GM19324 (cell line): ENCODE results near the gene SLC43A2.
A peak's percentile ranks its signal among the peaks of the same experiment; 100 is the strongest.

ENCODE experiments used
- ATAC-seq: cut with Tn5 transposase; IDR thresholded peaks from one replicate; pipeline ENCODE4 v1.9.1; 2021; ENCODE audit warnings: mild to moderate bottlenecking, moderate library complexity; ENCODE audit not compliant: unreplicated experiment, low FRiP score

The SLC43A2 gene

DNA sequence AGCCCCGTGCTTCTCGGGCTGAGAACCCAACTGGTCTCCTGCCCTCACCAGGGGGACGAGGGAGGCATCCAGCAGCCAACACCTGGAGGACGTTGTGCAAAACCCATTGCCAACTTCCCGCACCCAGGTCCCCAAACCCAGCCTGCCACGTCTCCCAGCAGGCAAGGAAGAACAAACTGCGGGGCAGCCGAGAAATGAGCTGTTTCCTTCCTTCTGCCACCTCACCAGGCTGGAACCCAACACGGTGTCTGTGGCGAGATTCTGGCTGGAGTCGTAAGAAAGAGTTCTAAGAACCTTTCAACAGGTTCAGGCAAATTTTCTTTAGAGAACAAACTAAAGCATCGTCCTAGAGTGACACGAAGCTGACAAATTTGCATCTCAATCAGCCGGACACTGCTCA lies 3.6 kb downstream of the SLC43A2 start:
- ATAC-seq: no peak

DNA sequence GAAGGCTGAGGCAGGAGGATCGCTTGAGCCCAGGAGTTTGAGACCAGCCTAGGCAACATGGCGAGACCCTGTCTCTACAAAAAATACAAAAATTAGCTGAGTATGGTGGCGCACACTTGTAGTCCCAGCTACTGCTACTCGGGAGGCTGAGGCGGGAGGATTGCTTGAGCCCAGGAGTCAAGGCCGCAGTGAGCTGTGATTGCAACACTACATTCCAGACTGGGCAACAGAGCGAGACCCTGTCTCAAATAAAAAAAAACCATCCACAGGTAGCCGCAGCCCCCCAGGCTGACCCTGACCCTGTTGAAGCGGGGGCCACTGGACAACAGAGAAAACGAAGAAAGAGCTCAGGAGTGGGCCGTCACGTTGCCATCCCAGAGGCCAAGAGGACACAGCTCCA lies 4.0 kb downstream of the SLC43A2 start:
- ATAC-seq: no peak

DNA sequence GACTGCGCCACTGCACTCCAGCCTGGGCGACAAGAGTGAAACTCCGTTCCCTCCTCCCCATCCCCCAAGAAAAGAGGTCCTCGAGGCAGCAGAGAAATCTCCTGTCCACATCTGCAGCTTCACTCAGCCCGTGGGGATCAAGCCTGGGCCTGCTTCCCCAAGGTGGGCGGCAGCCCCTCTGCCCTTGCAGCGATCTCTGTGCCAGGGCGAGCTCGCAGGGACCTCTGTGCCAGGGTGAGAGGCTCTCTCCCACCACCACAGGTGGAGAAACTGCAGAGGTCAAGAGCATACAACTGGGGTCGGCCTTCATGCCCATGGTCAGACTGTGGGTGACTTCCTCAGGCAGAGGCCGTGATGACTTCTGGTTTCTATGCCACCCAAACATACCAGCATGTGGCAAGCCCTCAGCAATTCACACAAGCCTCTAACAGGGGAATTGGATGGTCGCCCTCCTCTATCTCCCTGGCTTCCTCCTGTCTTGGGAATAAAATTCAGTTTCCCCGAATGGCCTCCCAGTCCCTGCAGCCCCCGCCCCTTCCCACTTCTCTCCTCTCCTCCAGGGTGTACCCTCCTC lies 5.5 kb downstream of the SLC43A2 start:
- no peak for ATAC-seq

DNA sequence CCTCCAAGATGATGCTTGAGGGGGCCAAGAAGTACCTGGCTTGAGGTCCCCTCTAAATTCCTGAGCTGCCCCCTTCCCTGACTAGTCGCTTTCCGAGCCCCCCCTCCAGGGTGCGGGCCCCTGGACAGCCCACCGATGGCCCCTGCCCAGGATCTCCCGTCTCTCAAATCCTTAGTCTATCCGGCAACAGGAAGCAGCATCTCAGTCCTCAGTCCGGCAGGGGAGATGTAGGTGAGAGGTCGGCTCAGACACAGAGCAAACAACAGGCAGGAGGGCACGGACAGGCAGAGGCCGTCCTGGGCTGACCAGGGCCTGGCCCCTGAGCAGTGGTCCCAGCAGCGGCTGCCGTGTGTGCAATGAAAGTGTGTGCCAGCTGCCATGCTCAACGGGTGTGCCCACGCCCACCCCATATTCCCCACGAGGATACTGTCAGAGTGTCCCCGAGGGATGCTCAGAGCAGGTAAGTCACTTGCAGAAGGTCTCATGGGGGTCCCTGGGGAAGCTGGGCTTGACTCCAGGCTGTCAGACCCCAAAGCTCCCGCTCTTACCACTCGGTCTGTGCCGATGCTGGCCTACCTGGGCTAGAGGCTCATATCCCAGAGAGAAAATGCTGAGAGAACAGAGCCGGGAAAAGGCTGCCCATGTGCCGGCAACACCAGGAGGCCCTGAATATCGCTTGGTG lies 7.2 kb downstream of the SLC43A2 start:
- ATAC-seq: no peak

DNA sequence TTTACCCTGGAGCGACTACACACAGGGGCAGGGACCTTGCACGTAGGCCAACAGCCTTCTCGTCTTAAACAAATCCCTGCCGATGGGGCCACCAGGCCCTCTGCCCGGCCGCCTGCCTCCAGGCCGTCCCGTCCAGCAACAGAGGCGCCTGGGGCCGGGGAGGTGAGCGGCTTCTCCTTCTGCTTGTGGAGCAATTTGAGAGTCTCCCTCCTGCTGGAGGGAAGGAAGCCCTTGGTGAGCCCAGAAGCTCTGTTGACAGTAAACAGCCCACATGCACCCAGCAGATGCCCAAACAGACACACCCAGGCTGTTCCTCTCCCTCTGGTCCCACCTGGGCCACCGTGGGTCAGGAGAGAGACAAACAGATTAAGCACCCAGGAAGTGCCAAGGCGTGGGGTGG lies 8.1 kb downstream of the SLC43A2 start:
- no peak for ATAC-seq

DNA sequence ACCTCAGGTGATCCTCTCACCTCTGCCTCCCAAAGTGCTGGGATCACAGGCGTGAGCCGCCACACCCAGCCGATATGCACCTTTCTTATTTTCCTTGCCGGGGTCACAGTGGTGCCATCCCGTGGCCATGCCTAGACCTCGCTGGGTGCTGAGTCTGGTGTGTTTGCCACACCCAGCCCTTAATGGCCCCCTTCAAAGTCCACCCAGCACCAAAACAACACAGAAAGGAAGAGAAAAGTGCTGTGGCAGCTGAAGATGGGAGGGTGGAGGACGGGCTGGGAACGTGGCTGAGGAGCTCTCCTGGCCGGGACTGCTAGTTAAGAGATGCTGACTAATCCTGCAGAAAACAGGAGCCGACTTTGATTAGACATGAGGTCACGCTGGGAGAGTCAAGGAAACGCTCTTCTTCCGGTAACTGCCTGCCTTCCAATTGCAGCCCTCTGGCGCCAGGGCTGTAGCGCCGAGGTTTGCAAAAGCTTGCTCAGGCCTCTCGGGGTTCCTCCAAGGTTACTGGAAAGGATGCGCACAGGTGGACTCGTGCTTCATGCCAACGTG lies 10.9 kb downstream of the SLC43A2 start:
- no peak for ATAC-seq

DNA sequence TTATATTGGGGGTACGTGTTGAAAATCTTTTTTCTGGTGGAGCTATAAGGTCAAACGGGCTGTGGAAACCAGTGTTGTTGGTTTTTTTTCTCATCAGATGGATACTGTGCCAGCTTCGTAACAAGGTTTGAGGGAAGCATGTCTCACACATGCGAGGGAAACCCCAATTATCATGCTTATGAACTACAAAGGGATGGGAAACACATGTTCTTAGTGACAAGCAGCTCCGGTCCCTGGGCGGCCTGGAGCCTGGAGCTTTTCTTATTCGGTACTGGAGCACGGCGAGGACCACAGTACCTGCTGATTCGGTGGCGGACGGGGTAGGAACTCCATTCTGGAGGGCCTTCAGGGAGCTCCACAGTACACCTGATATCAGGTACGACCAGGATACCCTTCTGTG lies 12.5 kb downstream of the SLC43A2 start:
- ATAC-seq: no peak

DNA sequence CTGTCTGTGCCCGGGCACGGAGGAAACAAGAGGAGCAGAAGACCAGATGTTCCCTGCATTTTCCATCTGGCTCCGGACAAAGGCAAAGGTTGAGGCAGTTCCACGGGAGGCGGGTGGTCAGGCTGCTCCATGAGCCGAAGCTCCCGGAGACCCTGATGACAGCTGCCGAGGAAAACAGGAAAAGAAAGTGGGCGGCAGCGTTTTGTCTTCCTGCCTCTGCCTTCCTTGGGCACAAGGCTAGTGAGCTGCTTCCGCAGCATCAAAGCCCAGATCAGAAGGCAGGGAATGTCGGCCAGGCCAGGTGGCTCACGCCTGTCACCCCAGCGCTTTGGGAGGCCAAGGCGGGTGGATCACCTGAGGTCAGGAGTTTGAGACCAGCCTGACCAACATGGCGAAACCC lies 16.2 kb downstream of the SLC43A2 start:
- no peak for ATAC-seq

DNA sequence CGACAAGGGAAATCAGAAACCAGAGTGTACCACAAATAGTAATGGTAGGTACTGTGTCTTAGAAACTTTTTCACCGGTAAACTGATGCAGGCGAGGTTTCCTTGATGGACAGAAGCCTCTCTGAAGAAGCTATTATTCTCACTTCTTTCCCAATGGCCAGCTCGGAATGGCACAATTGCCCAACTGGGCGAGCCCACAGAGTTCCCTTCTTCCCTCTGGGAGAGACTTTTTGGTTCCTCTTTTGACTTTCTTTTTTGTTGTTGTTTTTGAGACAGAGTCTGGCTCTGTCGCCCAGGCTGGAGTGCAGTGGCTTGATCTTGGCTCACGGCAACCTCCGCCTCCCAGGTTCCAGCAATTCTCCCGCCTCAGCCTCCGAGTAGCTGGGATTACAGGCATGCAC lies 16.9 kb downstream of the SLC43A2 start:
- no peak for ATAC-seq

DNA sequence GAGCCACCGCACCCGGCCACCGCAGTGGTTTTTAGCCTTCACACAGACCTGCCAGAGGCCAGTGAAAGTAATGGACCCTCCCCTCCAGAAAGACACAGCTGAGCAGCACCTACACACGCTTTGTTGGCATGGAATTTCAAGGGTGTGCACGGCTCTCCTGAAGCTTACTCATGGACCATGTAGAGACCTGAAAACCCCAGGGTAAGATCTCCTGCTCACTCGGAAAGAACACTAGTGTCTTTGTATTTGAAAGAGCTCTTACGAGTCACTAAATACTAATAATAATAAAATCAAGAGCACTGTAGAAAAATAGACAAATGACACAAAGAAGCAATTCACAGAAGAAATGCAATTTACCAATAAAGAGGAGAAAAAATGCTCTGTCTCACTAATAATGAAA lies 20.0 kb downstream of the SLC43A2 start:
- ATAC-seq: no peak

DNA sequence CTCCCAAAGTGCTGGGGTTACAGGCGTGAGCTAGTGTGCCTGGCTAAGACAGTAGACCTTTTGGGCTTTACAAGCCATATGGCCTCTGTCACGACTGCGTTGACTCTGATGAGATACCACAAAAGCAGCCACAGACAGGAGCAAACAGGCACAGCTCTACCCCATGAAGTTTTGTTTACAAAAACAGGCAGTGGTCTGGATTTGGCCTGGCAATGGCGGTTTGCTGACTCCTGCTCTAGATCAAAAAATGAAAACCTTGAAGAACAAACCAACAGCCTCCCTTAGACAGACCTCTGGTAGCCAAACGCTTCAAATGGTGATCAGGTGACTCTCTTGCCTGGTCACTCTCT lies 20.7 kb downstream of the SLC43A2 start:
- no peak for ATAC-seq

DNA sequence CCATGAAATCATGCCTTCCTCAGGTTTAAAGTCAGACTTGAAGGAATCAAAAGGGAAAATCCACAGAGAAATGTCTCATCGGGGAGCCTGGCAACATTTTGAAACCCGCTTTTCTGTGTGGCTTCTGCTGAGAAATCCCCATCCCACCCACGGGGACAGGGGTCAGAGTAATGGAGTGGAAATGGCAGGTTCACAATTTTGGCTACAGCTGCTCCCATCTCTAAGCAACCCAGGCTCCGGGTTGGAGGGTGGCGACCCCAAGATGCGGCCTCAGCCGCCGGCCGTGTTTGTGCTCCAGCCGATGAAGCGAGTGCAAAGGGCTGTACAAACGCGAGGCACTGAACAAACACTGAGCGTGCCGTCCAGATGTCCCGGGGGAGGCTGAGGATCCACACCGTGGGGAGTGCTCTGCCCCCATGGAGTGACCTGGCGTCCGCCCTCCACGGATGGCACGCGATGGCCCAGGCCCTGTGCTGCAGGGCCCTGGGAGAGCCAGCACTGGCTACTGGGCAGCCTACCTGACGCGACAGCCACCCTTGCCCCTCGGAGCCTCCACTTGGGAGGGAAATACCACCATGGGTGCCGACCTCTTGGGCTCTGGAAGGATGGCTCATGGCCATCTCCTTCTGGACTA lies 22.2 kb downstream of the SLC43A2 start:
- no peak for ATAC-seq

DNA sequence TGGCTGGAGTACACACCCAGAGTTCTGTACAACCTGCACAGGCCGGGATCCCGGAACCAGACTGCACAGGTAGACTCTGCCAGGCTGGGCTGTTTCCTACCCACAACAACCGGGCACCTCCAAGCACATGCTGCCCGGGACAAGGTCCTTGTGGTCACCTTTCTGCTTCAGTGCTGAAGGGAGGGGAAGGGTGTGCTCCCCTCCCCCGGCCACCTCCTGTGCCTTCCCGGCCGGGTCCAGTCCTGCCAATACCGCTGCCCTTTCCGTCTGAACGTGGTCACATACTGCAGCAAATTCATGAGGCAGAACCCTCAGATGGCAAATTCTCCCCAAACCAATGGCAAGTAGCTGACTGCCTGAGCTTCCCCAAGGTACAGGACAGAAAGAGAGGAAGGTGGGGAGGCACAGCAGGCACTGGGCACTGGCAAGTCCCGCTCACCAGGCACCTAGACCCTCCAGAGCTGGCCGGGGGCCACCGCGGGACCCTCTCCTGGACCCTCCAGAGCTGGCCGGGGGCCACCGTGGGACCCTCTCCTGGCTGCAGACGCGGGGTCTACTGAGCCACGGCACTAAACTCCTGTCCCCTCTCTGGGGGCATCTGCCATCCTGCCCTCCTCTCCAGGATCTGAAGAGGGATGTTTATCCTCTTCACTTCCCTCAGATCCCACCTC lies 22.8 kb downstream of the SLC43A2 start:
- ATAC-seq: no peak

DNA sequence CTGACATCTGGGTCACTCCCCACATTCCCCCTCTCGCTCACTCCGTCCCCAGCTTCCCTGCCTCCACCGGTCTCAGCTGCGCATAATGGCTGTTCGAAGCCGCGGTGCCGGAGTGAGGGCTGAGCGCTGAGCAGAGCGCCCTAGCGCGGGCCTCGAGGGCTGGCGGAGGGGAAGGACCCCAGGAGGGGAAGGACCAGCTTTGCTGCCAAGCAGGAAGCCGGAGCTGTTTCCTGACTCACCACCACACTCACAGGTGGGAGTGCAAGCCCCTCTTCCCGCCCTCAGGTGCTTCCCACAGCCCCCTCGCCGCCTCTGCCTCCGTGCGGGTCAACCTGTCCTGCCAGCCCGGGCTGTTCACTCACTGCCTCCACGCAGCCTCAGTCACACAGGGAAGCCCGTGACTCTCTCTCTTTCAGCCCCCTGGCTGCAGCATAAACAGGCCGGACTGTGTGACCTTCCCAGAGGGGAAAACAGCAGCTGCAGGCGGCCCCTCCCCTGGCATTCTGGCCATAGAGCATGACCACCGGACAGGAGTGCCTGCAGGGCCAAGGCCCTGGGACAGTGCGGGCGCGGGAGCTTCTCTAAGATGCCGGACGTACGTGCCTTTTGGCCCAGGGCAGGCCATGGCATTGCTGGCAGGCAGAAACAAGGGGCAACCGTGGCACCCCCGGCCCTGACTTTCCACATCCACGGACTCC lies 23.7 kb downstream of the SLC43A2 start:
- ATAC-seq: no peak

DNA sequence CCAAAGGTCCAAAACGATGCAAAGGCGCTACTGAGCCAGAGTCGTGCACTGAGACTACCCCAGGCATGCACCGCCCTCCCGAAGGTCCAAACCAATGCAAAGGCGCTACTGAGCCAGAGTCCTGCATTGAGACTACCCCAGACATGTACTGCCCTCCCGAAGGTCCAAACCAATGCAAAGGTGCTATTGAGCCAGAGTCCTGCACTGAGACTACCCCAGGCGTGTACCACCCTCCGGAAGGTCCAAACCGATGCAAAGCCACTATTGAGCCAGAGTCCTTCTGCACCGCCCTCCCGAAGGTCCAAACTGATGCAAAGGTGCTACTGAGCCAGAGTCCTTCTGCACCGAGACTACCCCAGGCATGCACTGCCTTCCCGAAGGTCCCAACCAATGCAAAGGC lies 27.1 kb downstream of the SLC43A2 start:
- ATAC-seq: no peak

DNA sequence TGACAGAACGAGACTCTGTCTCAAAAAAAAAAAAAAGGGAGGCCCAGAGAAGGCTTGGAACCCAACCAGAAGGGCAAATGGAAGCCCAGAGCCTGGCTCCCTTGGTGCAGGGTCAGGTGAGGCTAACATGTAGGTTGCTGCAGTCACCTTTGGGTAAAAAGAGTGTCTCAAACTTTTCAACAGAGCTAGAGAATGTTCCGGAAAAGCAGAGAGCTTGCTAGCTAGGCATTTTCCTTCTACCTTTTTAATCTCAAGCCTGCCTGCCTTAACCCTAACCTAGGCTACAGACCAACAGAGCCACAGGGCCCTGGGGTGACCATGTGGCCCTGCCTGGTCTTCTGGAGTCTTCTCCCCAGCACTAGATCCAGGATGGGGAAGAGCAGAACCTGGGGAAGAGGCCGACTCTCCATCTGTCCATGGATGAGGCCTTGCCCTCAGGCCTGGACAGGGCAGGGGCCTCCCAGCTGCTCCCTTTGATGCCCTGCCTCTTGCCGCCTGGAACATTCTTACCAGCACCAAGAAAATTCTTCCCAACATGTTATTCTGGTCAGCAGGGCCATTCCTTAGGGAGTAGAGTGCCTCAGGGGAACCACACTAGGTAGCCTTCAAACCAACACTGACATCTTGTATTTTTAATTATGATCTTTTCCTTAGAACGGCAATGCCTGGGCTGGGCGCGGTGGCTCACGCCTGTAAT lies 30.1 kb downstream of the SLC43A2 start:
- ATAC-seq: no peak

DNA sequence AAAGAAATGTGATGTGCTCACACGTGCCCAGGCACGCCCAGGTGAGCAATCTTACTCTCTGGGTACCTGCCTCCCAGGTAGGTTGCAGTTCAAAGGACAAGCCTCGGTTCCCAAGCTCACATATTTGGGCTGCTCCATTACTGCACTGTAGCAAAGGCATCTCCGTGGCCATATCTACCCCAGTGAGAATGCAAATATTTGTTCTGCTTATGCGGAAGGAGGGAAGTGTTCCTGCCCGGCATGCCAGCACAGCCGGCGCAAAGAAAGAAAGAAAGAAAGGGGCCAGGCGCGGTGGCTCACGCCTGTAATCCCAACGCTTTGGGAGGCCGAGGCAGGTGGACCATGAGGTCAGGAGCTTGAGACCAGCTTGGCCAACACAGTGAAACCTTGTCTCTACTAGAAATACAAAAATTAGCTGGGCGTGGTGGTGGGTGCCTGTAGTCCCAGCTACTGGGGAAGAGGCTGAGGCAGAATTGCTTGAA lies 30.7 kb downstream of the SLC43A2 start:
- no peak for ATAC-seq

DNA sequence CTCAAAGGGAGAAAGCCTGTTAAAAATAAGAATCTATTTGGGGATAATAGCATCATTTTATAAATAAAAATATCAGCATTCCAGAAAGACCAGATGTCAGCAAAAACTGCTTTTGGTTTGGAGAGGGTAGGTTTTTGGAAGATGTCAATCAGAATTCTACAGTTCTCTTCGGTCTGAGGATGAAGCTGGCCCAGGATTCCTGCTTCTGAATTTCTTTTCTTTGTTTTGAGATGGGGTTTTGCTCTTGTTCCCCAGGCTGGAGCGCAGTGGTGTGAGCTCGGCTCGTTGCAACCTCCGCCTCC lies 35.1 kb downstream of the SLC43A2 start:
- ATAC-seq: no peak

DNA sequence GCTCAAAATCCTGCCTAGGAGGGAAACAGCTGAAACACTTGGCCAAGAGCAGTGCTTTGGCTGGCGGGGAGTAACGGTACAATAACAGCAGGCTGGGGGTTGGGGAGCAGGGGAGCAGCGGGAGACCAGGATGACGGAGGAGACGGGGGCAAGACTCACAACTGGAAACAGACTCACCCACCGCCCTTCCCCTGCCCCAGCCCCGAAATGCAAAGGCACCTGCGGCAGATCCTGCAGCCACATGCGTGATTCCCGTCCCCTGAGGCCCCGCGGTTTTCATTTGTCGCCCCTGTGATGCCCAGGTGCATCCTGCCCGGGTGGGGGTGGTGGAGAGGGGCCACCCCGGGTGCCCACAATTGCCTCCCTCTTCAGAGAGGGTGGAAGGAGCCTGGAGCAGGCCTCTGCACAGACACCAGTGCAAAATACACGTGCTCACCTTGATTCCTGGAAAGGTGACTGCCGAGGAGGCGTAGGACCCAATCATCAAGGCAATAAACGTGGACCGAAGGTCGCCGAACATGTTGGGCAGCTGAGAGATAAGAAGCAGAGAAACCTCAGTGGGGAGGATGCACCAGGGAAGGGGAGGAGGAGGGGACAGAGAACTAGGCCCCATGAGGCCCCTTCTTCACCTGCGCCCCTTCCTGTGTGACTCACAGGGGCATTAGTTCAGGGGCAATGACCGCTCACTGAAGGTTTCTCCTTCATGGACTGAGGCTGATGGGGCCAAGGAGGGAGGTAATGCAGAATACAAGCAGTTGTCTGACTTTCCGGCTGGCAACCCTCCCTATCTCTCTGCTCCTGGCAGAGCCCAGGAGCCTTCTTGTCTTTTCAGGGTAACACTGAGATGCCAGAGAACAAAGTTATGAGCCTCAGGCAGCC lies 35.6 kb downstream of the SLC43A2 start:
- peak; percentile 85 for ATAC-seq
